ENCODE measurements around the gene TMEM106C.

TMEM106C gene

DNA sequence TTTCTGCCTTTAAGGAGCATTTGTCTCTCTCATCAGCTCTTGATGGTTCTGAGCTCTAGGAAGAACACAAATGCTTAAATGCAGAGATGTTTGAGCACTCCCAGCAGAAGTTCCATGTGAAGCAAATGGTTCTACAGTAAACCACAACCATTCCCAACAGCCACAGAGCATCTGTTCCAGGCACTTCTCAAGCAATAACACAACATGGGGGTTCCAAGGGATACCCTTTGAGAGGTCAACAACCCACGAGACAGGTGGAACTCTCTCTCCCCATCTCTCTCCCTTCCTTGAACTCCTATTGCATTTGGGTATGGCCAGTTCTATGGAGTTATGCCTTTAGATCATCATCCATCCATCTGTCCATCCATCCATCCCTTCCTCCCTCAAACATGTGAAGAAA is 46.1 kb downstream of the TMEM106C start:
- H3K36me3 ChIP-seq (ENCODE audit: control insufficient read depth, insufficient read depth, low read length) = no peaks in the 10 kb centered on the region
- H3K79me2 ChIP-seq = no peaks in the 10 kb centered on the region
- no peaks in the 10 kb centered on the region for H3K9me3 ChIP-seq (ENCODE audit: control insufficient read depth, low read length)
- H3K4me1 ChIP-seq = peaks cover 2% of the 10 kb centered on the region
- H3K27me3 ChIP-seq (ENCODE audit: control insufficient read depth, insufficient read depth, low read length) = peaks cover 5% of the 10 kb centered on the region
- no peak overlapping the region for H2AFZ ChIP-seq
- H3K4me2 ChIP-seq (ENCODE audit: low read length) = no peak overlapping the region
- H3K4me3 ChIP-seq (ENCODE audit: low read depth, low read length) = no peak overlapping the region
- no peak overlapping the region for H3K27ac ChIP-seq
- no peak for TF ChIP-seq CTCF (IDR thresholded peaks at IDR 0.05)
- H3K9ac ChIP-seq = no peak overlapping the region

- H3K4me2 ChIP-seq (ENCODE audit: low read length) = no peak overlapping the region
- no peaks in the 10 kb centered on the region for H3K27me3 ChIP-seq (ENCODE audit: control insufficient read depth, insufficient read depth, low read length)
- H3K27ac ChIP-seq = no peak overlapping the region
- no peaks in the 10 kb centered on the region for H3K79me2 ChIP-seq
- H3K9ac ChIP-seq = no peak overlapping the region
- H3K4me3 ChIP-seq (ENCODE audit: low read depth, low read length) = no peak overlapping the region
- H2AFZ ChIP-seq = no peak overlapping the region
- TF ChIP-seq CTCF (IDR thresholded peaks at IDR 0.05) = no peak
- H3K36me3 ChIP-seq (ENCODE audit: control insufficient read depth, insufficient read depth, low read length) = no peaks in the 10 kb centered on the region
- H3K4me1 ChIP-seq = no peaks in the 10 kb centered on the region
- no peaks in the 10 kb centered on the region for H3K9me3 ChIP-seq (ENCODE audit: control insufficient read depth, low read length)
Observed at GRCh38 chr12:48010366-48010970, 47.1 kb downstream of the TMEM106C start.

DNA sequence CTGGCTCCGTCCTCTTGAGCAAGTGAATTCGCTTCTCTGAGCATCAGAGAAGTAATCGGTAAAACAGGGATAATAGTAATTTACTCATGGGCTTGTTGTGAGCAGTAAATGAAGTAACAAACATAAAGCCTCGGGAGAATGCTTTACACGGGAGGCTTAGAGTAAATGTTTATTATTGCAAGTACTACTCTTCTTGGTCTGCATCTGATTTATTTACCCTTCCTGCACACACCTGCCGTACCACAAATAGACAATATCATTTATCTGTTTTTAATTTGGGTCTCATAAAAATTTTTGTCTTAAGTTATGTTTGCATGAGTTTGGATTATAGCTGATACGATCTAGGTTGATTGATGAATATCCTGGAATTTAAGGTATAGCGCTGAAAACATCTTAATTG is 48.7 kb downstream of the TMEM106C start:
- H3K79me2 ChIP-seq = no peaks in the 10 kb centered on the region
- no peak overlapping the region for H3K9ac ChIP-seq
- no peaks in the 10 kb centered on the region for H3K9me3 ChIP-seq (ENCODE audit: control insufficient read depth, low read length)
- H3K27me3 ChIP-seq (ENCODE audit: control insufficient read depth, insufficient read depth, low read length) = no peaks in the 10 kb centered on the region
- no peaks in the 10 kb centered on the region for H3K36me3 ChIP-seq (ENCODE audit: control insufficient read depth, insufficient read depth, low read length)
- H3K27ac ChIP-seq = no peak overlapping the region
- H3K4me1 ChIP-seq = no peaks in the 10 kb centered on the region
- H2AFZ ChIP-seq = no peak overlapping the region
- no peak overlapping the region for H3K4me2 ChIP-seq (ENCODE audit: low read length)
- no peak for TF ChIP-seq CTCF (IDR thresholded peaks at IDR 0.05)
- H3K4me3 ChIP-seq (ENCODE audit: low read depth, low read length) = no peak overlapping the region

DNA sequence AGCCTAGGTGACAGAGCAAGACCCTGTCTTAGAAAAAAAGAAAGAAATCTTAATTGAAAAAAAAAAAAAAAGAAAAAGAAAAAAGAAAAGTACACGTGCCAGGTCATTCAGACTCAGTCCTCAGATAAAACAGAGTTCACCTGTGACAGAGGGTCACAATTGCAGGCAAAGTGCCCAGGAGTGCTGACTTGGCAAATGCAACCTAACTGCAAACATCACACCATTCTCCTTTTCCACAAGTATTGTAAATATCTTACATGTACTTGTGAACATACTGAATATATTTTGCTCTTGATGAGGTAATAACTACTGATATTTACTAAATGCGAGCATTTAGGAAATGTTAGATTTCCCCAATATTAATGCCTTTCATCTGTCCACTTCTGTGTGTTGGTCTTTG is 49.9 kb downstream of the TMEM106C start:
- no peak overlapping the region for H2AFZ ChIP-seq
- no peaks in the 10 kb centered on the region for H3K36me3 ChIP-seq (ENCODE audit: control insufficient read depth, insufficient read depth, low read length)
- TF ChIP-seq CTCF (IDR thresholded peaks at IDR 0.05) = no peak
- H3K4me3 ChIP-seq (ENCODE audit: low read depth, low read length) = no peak overlapping the region
- H3K4me1 ChIP-seq = peaks cover 5% of the 10 kb centered on the region
- no peaks in the 10 kb centered on the region for H3K27me3 ChIP-seq (ENCODE audit: control insufficient read depth, insufficient read depth, low read length)
- H3K9me3 ChIP-seq (ENCODE audit: control insufficient read depth, low read length) = no peaks in the 10 kb centered on the region
- no peaks in the 10 kb centered on the region for H3K79me2 ChIP-seq
- H3K4me2 ChIP-seq (ENCODE audit: low read length) = no peak overlapping the region
- H3K9ac ChIP-seq = no peak overlapping the region
- H3K27ac ChIP-seq = no peak overlapping the region

- no peak overlapping the region for H3K9ac ChIP-seq
- no peak overlapping the region for H3K4me2 ChIP-seq (ENCODE audit: low read length)
- H3K27me3 ChIP-seq (ENCODE audit: control insufficient read depth, insufficient read depth, low read length) = no peaks in the 10 kb centered on the region
- TF ChIP-seq CTCF (IDR thresholded peaks at IDR 0.05) = no peak
- no peaks in the 10 kb centered on the region for H3K9me3 ChIP-seq (ENCODE audit: control insufficient read depth, low read length)
- peaks cover 8% of the 10 kb centered on the region for H3K4me1 ChIP-seq
- no peaks in the 10 kb centered on the region for H3K79me2 ChIP-seq
- no peak overlapping the region for H3K27ac ChIP-seq
- H3K4me3 ChIP-seq (ENCODE audit: low read depth, low read length) = no peak overlapping the region
- H2AFZ ChIP-seq = no peak overlapping the region
- H3K36me3 ChIP-seq (ENCODE audit: control insufficient read depth, insufficient read depth, low read length) = no peaks in the 10 kb centered on the region
Observed at GRCh38 chr12:48015129-48015528, 51.7 kb downstream of the TMEM106C start.

Measured in parathyroid adenoma (tissue), 2 donors.